RWPE2 (cell line): ENCODE results near the gene PRM1.

Experiments
- ATAC-seq: fragments of 200-7000 bp; cut with Tn5 transposase; 3 replicates; pipeline ENCODE4 v1.9.1; 2021; ENCODE audit warnings: low read depth
- DNase-seq: peaks from one replicate; pipeline ENCODE4 v3.0.0-alpha.2; 2020; ENCODE audit warnings: low spot score
- H3K27ac ChIP-seq: fragments of 450-650 bp; 2 replicates; pipeline ENCODE4 v1.5.1; 2017; ENCODE audit warnings: mild to moderate bottlenecking; ENCODE audit not compliant: poor library complexity, severe bottlenecking
- H3K27me3 ChIP-seq: fragments of 250-450 bp; sonication (Bioruptor Pico); 2 replicates; pipeline ENCODE4 v1.5.1; 2021; ENCODE audit warnings: mild to moderate bottlenecking, moderate library complexity; ENCODE audit not compliant: insufficient read depth, poor library complexity, severe bottlenecking
- H3K36me3 ChIP-seq: fragments of 250-450 bp; sonication (Bioruptor Pico); 2 replicates; pipeline ENCODE4 v1.5.1; 2020; ENCODE audit warnings: low read depth, mild to moderate bottlenecking, moderate library complexity
- H3K4me1 ChIP-seq: fragments of 250-450 bp; sonication (Bioruptor Pico); 2 replicates; pipeline ENCODE4 v1.5.1; 2021; ENCODE audit warnings: mild to moderate bottlenecking, moderate library complexity; ENCODE audit not compliant: insufficient read depth, poor library complexity, severe bottlenecking
- H3K4me3 ChIP-seq: fragments of 250-450 bp; sonication (Bioruptor Pico); 2 replicates; pipeline ENCODE4 v1.5.1; 2021; ENCODE audit warnings: mild to moderate bottlenecking, moderate library complexity; ENCODE audit not compliant: severe bottlenecking
- H3K9me3 ChIP-seq: fragments of 250-450 bp; sonication (Bioruptor Pico); 2 replicates; pipeline ENCODE4 v1.5.1; 2021; ENCODE audit warnings: mild to moderate bottlenecking, moderate library complexity; ENCODE audit not compliant: severe bottlenecking
- TF ChIP-seq, protein P1 (sequence below): fragments of 450-650 bp; IDR thresholded peaks from one replicate; pipeline ENCODE4 v1.5.1; 2017; ENCODE audit warnings: mild to moderate bottlenecking, moderate library complexity; ENCODE audit not compliant: poor library complexity, severe bottlenecking

The PRM1 gene

DNA sequence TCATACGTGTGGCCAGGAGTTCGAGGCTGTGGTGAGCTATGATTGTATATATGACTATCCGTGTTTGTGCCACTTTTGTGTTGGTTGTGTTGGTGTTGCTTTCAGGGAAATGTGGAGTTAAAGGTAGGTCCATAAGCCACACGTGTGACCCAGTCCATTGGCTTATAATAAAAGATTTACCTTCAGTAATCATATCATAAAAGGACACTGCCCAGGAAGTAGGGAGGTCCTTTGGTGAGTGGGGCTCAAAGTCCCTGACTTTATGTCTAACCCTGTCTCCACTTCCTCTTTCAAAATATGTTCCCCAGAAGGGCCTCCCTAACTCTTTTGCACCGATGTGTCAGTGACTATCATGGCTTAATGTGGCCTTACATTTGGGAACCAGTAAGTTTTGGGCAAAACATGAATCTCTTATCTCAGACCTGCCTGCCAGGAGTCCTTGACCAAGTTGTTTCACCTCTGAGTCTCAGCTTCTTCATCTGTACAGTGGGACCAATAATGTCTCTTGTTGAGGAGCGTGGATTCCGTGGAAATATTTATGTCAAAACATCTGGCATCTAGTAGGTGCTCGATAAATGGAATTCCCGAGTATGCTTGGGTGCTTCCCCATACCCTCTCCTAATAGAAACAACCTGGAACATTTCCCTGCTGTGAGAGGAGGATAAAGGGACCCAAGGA lies 16.8 kb downstream of the PRM1 start:
- H3K27me3 ChIP-seq = no peaks in the 10 kb centered on the region
- H3K27ac ChIP-seq = no peak overlapping the region
- no peak for DNase-seq
- no peaks in the 10 kb centered on the region for H3K9me3 ChIP-seq
- ATAC-seq = no peak
- no peaks in the 10 kb centered on the region for H3K36me3 ChIP-seq
- TF ChIP-seq, protein P1, sequence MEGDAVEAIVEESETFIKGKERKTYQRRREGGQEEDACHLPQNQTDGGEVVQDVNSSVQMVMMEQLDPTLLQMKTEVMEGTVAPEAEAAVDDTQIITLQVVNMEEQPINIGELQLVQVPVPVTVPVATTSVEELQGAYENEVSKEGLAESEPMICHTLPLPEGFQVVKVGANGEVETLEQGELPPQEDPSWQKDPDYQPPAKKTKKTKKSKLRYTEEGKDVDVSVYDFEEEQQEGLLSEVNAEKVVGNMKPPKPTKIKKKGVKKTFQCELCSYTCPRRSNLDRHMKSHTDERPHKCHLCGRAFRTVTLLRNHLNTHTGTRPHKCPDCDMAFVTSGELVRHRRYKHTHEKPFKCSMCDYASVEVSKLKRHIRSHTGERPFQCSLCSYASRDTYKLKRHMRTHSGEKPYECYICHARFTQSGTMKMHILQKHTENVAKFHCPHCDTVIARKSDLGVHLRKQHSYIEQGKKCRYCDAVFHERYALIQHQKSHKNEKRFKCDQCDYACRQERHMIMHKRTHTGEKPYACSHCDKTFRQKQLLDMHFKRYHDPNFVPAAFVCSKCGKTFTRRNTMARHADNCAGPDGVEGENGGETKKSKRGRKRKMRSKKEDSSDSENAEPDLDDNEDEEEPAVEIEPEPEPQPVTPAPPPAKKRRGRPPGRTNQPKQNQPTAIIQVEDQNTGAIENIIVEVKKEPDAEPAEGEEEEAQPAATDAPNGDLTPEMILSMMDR = no peak
- no peaks in the 10 kb centered on the region for H3K4me1 ChIP-seq
- no peak overlapping the region for H3K4me3 ChIP-seq

- ATAC-seq (no peak), DNase-seq (no peak)
- Histone ChIP-seq H3K36me3 (no peaks in the 10 kb centered on the region), H3K27ac (no peak overlapping the region), H3K9me3 (no peaks in the 10 kb centered on the region), H3K4me1 (no peaks in the 10 kb centered on the region), H3K4me3 (no peak overlapping the region), H3K27me3 (no peaks in the 10 kb centered on the region)
- TF ChIP-seq, protein P1 = no peak
Observed at GRCh38 chr16:11263737-11264136, 17.4 kb downstream of the PRM1 start.

GRCh38 chr16:11262915-11263314 lies 18.2 kb downstream of the PRM1 start:
- no peak overlapping the region for H3K4me3 ChIP-seq
- DNase-seq = no peak
- TF ChIP-seq, protein P1 = no peak
- no peaks in the 10 kb centered on the region for H3K9me3 ChIP-seq
- H3K36me3 ChIP-seq = no peaks in the 10 kb centered on the region
- no peaks in the 10 kb centered on the region for H3K4me1 ChIP-seq
- no peaks in the 10 kb centered on the region for H3K27me3 ChIP-seq
- ATAC-seq = no peak
- no peak overlapping the region for H3K27ac ChIP-seq

DNA sequence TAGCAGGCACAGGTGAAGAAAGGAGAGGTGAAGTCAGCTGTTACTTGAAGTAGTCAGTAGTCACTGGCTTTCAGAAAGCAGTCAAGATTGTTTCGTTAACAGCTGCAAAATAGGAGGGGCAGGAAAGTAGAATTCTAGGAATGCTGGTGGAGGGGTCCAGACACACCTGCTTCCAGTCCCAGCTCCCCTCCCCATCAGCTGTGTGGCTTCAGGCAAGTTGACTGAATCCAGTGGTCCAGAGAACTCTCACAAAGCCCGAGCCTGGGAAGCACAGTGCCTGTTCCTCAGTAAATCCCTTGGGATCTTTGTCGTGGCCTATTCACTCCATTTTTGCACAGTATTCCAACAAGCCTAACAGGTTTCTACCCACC lies 20.5 kb downstream of the PRM1 start:
- TF ChIP-seq, protein P1 = no peak
- H3K27ac ChIP-seq = no peak overlapping the region
- no peak overlapping the region for H3K4me3 ChIP-seq
- no peaks in the 10 kb centered on the region for H3K36me3 ChIP-seq
- no peak for ATAC-seq
- H3K27me3 ChIP-seq = no peaks in the 10 kb centered on the region
- DNase-seq = no peak
- H3K9me3 ChIP-seq = no peaks in the 10 kb centered on the region
- no peaks in the 10 kb centered on the region for H3K4me1 ChIP-seq
